Keratinocyte (primary cell): ENCODE results near the gene LRIG1. TPM values are rescaled to one million over a fixed set of nuclear protein-coding genes. Genes with fewer than 3 reads are reported as not detected.
A peak's percentile ranks its signal among the peaks of the same experiment; 100 is the strongest.

Experiments
- DNase-seq: peaks from one replicate; pipeline ENCODE4 v3.0.0-alpha.2; 2011; ENCODE audit warnings: low read depth, missing footprints, low spot score
- FAIRE-seq: peaks from 2 replicates; lab custom pipeline; 2011; peaks lifted over from hg19 to GRCh38; lab: Jason Lieb, UNC
- H2AFZ ChIP-seq: 2 replicates; pipeline ENCODE4 v1.6.0; 2012; ENCODE audit warnings: low read length, control low read depth, inconsistent platforms; ENCODE audit not compliant: control insufficient read depth
- H3K27ac ChIP-seq: 2 replicates; pipeline ENCODE4 v1.5.1; 2011; ENCODE audit warnings: low read length; ENCODE audit not compliant: control insufficient read depth, insufficient read depth
- H3K27me3 ChIP-seq: 3 replicates; pipeline ENCODE4 v1.6.0; 2011; ENCODE audit warnings: low read length; ENCODE audit not compliant: control insufficient read depth, insufficient read depth; ENCODE audit errors: extremely low read depth
- H3K36me3 ChIP-seq, 2 experiments: 2 replicates in 1 of 2; 3 replicates in 1 of 2; pipeline ENCODE4 v1.5.1; 2011; ENCODE audit warnings: low read length in 2 of 2, mild to moderate bottlenecking in 1 of 2; ENCODE audit not compliant: control insufficient read depth in 2 of 2, insufficient read depth in 2 of 2; ENCODE audit errors: extremely low read depth in 1 of 2
- H3K4me1 ChIP-seq: 3 replicates; pipeline ENCODE4 v1.5.1; 2011; ENCODE audit warnings: low read length; ENCODE audit not compliant: control insufficient read depth, insufficient read depth; ENCODE audit errors: extremely low read depth
- H3K4me2 ChIP-seq: 3 replicates; pipeline ENCODE4 v1.6.0; 2011; ENCODE audit warnings: low read depth, low read length; ENCODE audit not compliant: control insufficient read depth, insufficient read depth; ENCODE audit errors: extremely low read depth
- H3K4me3 ChIP-seq, 3 experiments: fragments of 200-600 bp in 1 of 3; sonication (generic) in 1 of 3; 2 replicates in 2 of 3; 3 replicates in 1 of 3; pipeline ENCODE4 v1.5.1; 2011 to 2016; ENCODE audit warnings: low read length in 3 of 3, mild to moderate bottlenecking in 3 of 3, control low read depth in 2 of 3, inconsistent platforms in 1 of 3, low read depth in 1 of 3, mixed read lengths in 1 of 3, mixed run types in 1 of 3, moderate library complexity in 1 of 3; ENCODE audit not compliant: control insufficient read depth in 2 of 3, insufficient read depth in 2 of 3; ENCODE audit errors: extremely low read depth in 1 of 3
- H3K79me2 ChIP-seq: 2 replicates; pipeline ENCODE4 v1.6.0; 2012; ENCODE audit warnings: low read length; ENCODE audit not compliant: control insufficient read depth, insufficient read depth
- H3K9ac ChIP-seq: 3 replicates; pipeline ENCODE4 v1.6.0; 2011; ENCODE audit warnings: low read length; ENCODE audit not compliant: control insufficient read depth, insufficient read depth; ENCODE audit errors: extremely low read depth
- H3K9me1 ChIP-seq: 3 replicates; pipeline ENCODE4 v1.6.0; 2011; ENCODE audit warnings: low read length; ENCODE audit not compliant: control insufficient read depth, insufficient read depth; ENCODE audit errors: extremely low read depth
- H3K9me3 ChIP-seq: 2 replicates; pipeline ENCODE4 v1.5.1; 2012; ENCODE audit warnings: low read depth, low read length; ENCODE audit not compliant: control insufficient read depth
- H4K20me1 ChIP-seq: 3 replicates; pipeline ENCODE4 v1.6.0; 2011; ENCODE audit warnings: low read length; ENCODE audit not compliant: control insufficient read depth, insufficient read depth; ENCODE audit errors: extremely low read depth
- CTCF ChIP-seq, 3 experiments: IDR thresholded peaks in 1 of 3; conservative IDR thresholded peaks in 1 of 3; optimal IDR thresholded peaks in 1 of 3; 2 replicates in 2 of 3; 3 replicates in 1 of 3; pipeline versions ENCODE3 to v1.5.1; 2011; ENCODE audit warnings: low read length in 3 of 3, mild to moderate bottlenecking in 3 of 3, moderate library complexity in 2 of 3, control low read depth in 1 of 3, inconsistent platforms in 1 of 3; ENCODE audit not compliant: insufficient read depth in 2 of 3; ENCODE audit errors: extremely low read depth in 1 of 3
- EZH2 ChIP-seq: IDR thresholded peaks from one replicate; pipeline ENCODE4 v1.6.1; 2012; ENCODE audit warnings: inconsistent platforms, mild to moderate bottlenecking, low read length, moderate library complexity
- dilution Hi-C: fragments of 300-500 bp; cut with MboI; formaldehyde crosslinking; loops from one replicate; pipeline ENCODE4 v1.7.0; 2020; ENCODE audit warnings: low sequenced_read_pairs; ENCODE audit not compliant: extremely low pct_ligation_motif_present
- polyA plus RNA-seq, 5 experiments: library from polyadenylated mRNA; depleted of rRNA in 3 of 5; stranded (reverse) in 3 of 5; stranded (forward) in 1 of 5; unstranded in 1 of 5; fragments of >200 nt; gene quantifications; 1 replicate in 1 of 5; 2 replicates in 3 of 5; 3 replicates in 1 of 5; pipeline versions ENCODE4 v1.2.1 to v1.2.3, GENCODE V29; 2011 to 2012; ENCODE audit warnings: missing spikeins in 2 of 5, low read depth in 1 of 5, low replicate concordance in 1 of 5

Gene LRIG1
- polyA plus RNA-seq, 1 donor (not counting 4 experiments of a cell fraction or from before 2014, with no cell fraction given): 17.2 TPM

GRCh38 chr3:66432041-66432766, 68.6 kb downstream of the LRIG1 start:
- H3K27ac ChIP-seq: no peak overlapping the region
- TF ChIP-seq EZH2: no peak
- TF ChIP-seq CTCF (optimal IDR thresholded peaks at IDR 0.05 in 1 of 3, IDR thresholded peaks at IDR 0.05 in 1 of 3, conservative IDR thresholded peaks at IDR 0.05 in 1 of 3; ENCODE audit: extremely low read depth in 1 of 3, insufficient read depth in 2 of 3, low read length in 3 of 3): no peak
- dilution Hi-C loops: no loop called here
- no peaks in the 10 kb centered on the region for H3K27me3 ChIP-seq
- H3K36me3 ChIP-seq: no peaks in the 10 kb centered on the region
- no peak overlapping the region for H3K4me3 ChIP-seq
- H2AFZ ChIP-seq: no peak overlapping the region
- peaks cover 31% of the 10 kb centered on the region for H3K79me2 ChIP-seq
- no peaks in the 10 kb centered on the region for H3K9me3 ChIP-seq
- DNase-seq: no peak
- FAIRE-seq: no peak
- no peak overlapping the region for H3K9ac ChIP-seq
- H3K9me1 ChIP-seq: no peaks in the 10 kb centered on the region
- no peak overlapping the region for H3K4me2 ChIP-seq
- peaks cover 39% of the 10 kb centered on the region for H3K4me1 ChIP-seq
- no peaks in the 10 kb centered on the region for H4K20me1 ChIP-seq

DNA sequence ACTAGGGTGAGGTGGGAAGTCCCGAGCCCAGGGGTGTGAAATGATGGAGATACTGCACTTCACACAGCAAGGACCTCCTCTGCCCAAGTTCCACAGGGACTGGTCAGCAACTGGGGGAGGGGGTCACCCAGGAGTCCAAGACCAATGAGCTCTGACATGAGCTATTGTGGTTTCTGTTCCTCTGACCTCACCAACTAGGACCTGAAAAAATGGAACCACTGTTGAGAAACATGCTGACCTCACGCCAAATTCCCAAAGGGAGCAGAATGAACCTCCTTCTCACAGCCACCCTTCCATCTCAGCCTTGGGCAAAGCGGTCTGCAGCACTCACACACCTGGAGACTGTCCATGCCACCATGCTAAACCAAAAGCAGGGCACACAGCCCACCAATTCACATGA, 69.3 kb downstream of the LRIG1 start:
- DNase-seq (no peak), FAIRE-seq (peak; percentile 9)
- Histone ChIP-seq H3K4me3 (no peak overlapping the region), H3K9me1 (no peaks in the 10 kb centered on the region), H2AFZ (no peak overlapping the region), H3K4me2 (no peak overlapping the region), H4K20me1 (no peaks in the 10 kb centered on the region), H3K9ac (no peak overlapping the region), H3K27ac (no peak overlapping the region), H3K27me3 (no peaks in the 10 kb centered on the region), H3K36me3 (no peaks in the 10 kb centered on the region), H3K4me1 (peaks cover 32% of the 10 kb centered on the region), H3K79me2 (peaks cover 38% of the 10 kb centered on the region), H3K9me3 (no peaks in the 10 kb centered on the region)
- dilution Hi-C loops: no loop called here
- TF ChIP-seq EZH2 (no peak), CTCF (optimal IDR thresholded peaks at IDR 0.05 in 1 of 3, IDR thresholded peaks at IDR 0.05 in 1 of 3, conservative IDR thresholded peaks at IDR 0.05 in 1 of 3; ENCODE audit: extremely low read depth in 1 of 3, insufficient read depth in 2 of 3, low read length in 3 of 3) (no peak)
